Gastroesophageal sphincter (tissue), 3 donors: ENCODE results near the gene ADAM19.

Source experiments
- EP300 ChIP-seq: sonication (generic); formaldehyde crosslinking; IDR thresholded peaks from one replicate; pipeline ENCODE4 v1.6.1; 2017; ENCODE audit warnings: antibody characterized with exemption, mild to moderate bottlenecking
- POLR2A ChIP-seq, 2 donors: fragments of 450-650 bp; IDR thresholded peaks; one replicate each; pipeline ENCODE4 v1.6.1; 2017; ENCODE audit warnings: antibody characterized with exemption in 2 of 2, mild to moderate bottlenecking in 2 of 2, moderate library complexity in 1 of 2
- TF ChIP-seq, protein P1 (sequence below), 4 experiments: fragments of 200-600 bp in 2 of 4; fragments of 450-650 bp in 2 of 4; sonication (generic) in 1 of 4; IDR thresholded peaks; one replicate each; pipeline ENCODE4 v1.5.1; 2017 to 2019; ENCODE audit warnings: antibody characterized with exemption in 4 of 4, mild to moderate bottlenecking in 2 of 4, moderate library complexity in 2 of 4

DNA sequence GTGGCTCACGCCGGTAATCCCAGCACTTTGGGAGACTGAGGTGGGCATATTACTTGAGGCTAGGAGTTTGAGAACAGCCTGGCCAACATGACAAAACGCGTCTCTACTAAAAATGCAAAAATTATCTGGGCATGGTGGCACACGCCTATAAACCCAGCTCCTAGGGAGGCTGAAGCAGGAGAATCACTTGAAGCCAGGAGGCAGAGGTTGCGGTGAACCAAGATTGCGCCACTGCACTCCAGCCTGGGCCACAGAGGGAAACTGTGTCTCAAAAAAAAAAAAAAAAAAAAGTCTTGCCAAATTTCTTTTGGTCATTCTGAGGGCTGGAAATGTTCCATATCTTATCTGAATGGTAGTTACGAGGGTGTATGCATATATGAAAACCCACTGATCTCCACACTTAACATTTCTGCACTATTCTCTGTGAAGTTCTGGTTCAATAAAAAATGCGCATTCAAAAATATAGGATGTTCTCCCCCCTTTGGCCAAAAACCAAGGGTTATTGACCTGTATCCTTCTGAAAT is 129.1 kb downstream of the ADAM19 start:
- TF ChIP-seq, protein P1, sequence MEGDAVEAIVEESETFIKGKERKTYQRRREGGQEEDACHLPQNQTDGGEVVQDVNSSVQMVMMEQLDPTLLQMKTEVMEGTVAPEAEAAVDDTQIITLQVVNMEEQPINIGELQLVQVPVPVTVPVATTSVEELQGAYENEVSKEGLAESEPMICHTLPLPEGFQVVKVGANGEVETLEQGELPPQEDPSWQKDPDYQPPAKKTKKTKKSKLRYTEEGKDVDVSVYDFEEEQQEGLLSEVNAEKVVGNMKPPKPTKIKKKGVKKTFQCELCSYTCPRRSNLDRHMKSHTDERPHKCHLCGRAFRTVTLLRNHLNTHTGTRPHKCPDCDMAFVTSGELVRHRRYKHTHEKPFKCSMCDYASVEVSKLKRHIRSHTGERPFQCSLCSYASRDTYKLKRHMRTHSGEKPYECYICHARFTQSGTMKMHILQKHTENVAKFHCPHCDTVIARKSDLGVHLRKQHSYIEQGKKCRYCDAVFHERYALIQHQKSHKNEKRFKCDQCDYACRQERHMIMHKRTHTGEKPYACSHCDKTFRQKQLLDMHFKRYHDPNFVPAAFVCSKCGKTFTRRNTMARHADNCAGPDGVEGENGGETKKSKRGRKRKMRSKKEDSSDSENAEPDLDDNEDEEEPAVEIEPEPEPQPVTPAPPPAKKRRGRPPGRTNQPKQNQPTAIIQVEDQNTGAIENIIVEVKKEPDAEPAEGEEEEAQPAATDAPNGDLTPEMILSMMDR (IDR thresholded peaks at IDR 0.05) = no peak
- TF ChIP-seq POLR2A (IDR thresholded peaks at IDR 0.05) (no peak), EP300 (no peak)
